ENCODE data around the gene TOM1L1.

DNA sequence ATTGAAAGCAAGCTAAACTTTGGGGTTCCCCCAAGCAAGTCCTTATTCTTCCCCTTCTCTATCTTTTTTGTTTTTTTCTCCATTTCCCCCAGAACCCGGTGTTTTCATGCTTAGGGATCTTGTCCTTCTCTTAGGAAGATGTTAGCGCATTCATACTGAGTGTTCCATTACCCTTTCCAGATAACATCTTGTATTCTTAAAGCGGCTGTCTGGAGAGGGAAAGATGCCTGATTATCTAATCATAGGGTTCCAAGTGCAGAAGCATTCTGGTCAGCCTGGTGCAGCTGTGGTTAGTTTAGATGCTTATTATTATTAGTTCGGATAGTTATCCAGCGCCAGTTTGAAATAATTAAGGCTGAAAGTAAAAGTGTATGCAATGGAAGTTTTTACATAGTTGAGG lies 2.0 kb downstream of the TOM1L1 start:
- TF ChIP-seq, protein P1, sequence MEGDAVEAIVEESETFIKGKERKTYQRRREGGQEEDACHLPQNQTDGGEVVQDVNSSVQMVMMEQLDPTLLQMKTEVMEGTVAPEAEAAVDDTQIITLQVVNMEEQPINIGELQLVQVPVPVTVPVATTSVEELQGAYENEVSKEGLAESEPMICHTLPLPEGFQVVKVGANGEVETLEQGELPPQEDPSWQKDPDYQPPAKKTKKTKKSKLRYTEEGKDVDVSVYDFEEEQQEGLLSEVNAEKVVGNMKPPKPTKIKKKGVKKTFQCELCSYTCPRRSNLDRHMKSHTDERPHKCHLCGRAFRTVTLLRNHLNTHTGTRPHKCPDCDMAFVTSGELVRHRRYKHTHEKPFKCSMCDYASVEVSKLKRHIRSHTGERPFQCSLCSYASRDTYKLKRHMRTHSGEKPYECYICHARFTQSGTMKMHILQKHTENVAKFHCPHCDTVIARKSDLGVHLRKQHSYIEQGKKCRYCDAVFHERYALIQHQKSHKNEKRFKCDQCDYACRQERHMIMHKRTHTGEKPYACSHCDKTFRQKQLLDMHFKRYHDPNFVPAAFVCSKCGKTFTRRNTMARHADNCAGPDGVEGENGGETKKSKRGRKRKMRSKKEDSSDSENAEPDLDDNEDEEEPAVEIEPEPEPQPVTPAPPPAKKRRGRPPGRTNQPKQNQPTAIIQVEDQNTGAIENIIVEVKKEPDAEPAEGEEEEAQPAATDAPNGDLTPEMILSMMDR (IDR thresholded peaks at IDR 0.05), result no peak
- TF ChIP-seq POLR2A (IDR thresholded peaks at IDR 0.05), result no peak
